Measurements from ENCODE around the gene MST1R. TPM values are rescaled to one million over a fixed set of nuclear protein-coding genes. Genes with fewer than 3 reads are reported as not detected.
"Not testable (repeated sequence)": the region's sequence is repeated elsewhere in the genome, so short reads cannot be mapped to it uniquely, and the experiment has no call there.

The MST1R gene
- total RNA-seq, 6 experiments from 2014 or later = 0.15 to 1.9 (median 0.50) TPM

GRCh38 chr3:49925485-49925884, 21.8 kb upstream of the MST1R start:
- no peak for ATAC-seq
- Histone ChIP-seq H3K36me3 (no peaks in the 10 kb centered on the region), H3K9me3 (no peaks in the 10 kb centered on the region), H3K4me3 (no peak overlapping the region), H3K4me1 (peaks cover 0 to 10% (median 2%) of the 10 kb centered on the region in 4 donors), H3K27ac (no peak overlapping the region), H3K27me3 (no peaks in the 10 kb centered on the region)
- DNase-seq = no peak
- intact Hi-C loops (cut with DNase I) = no loop called here
- 86% methylated on average over 2 of the region's 2 CpGs for WGBS (ENCODE audit: insufficient coverage, low coverage, low lambda C conversion rate, missing lambda C conversion rate)
- no peak for TF ChIP-seq POLR2A (IDR thresholded peaks at IDR 0.05)
- TF ChIP-seq CTCF (IDR thresholded peaks at IDR 0.05) = no peak

GRCh38 chr3:49924683-49925082, 21.0 kb upstream of the MST1R start:
- no peaks in the 10 kb centered on the region for H3K9me3 ChIP-seq
- no peaks in the 10 kb centered on the region for H3K36me3 ChIP-seq
- WGBS (ENCODE audit: insufficient coverage, low coverage, low lambda C conversion rate, missing lambda C conversion rate) = 92% methylated on average over 2 of the region's 2 CpGs
- H3K27ac ChIP-seq = no peak overlapping the region
- H3K4me1 ChIP-seq = peaks cover 0 to 5% (median 2%) of the 10 kb centered on the region in 4 donors
- TF ChIP-seq POLR2A (IDR thresholded peaks at IDR 0.05) = no peak
- no peak for TF ChIP-seq CTCF (IDR thresholded peaks at IDR 0.05)
- no peak overlapping the region for H3K4me3 ChIP-seq
- ATAC-seq (no peak), DNase-seq (no peak)
- intact Hi-C loops (cut with DNase I) = no loop called here
- no peaks in the 10 kb centered on the region for H3K27me3 ChIP-seq

DNA sequence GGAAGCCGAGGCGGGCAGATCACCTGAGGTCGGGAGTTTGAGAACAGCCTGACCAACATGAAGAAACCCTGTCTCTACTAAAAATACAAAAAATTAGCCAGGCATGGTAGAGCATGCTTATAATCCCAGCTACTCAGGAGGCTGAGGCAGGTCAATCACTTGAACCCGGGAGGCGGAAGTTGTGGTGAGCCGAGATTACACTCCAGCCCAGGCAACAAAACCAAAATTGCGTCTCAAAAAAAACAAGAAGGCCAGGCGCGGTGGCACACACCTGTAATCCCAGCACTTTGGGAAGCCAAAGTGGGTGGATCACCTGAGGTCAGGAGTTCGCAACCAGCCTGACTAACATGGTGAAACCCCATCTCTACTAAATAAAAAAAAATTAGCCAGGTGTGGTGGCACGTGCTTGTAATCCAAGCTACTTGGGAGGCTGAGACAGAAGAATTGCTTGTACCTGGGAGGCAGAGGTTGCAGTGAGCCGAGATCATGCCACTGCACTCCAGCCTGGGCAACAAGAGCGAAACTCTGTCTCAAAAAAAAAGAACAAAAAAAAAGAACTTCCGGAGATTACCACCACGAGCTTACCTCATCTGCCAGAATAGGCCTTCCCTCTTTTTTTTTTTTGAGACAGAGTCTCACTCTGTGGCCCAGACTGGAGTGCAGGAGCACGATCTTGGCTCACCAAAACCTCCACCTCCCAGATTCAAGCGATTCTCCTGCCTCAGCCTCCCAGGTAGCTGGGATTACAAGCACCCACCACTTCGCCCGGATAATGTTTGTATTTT, 14.3 kb upstream of the MST1R start:
- ATAC-seq; intact Hi-C loops (cut with DNase I); H3K27ac ChIP-seq; H3K36me3 ChIP-seq; H3K4me1 ChIP-seq; DNase-seq; H3K9me3 ChIP-seq; H3K4me3 ChIP-seq; H3K27me3 ChIP-seq: not testable (repeated sequence)
- 78% methylated on average over 15 of the region's 19 CpGs for WGBS (ENCODE audit: insufficient coverage, low coverage, low lambda C conversion rate, missing lambda C conversion rate)

DNA sequence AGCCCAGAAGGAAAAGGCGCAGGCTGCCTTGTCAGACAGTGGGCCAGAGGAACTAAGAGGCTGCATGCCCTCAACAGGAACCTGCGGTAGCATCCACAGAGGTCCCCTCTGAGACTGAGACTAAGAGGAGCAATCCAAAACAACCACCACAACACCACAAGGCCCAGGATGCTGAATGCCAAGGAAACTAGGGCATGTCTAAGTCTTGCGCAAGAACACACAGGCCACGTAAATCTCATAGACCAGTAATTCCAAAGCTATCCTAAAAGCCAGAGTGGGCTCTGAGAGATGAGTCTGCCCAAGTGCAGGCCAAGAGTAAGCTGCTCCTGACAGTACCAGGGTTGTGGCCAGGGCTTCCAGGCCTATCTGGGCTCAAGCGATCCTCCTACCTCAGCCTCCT, 13.0 kb upstream of the MST1R start:
- peaks cover 0 to 7% (median 0%) of the 10 kb centered on the region in 4 donors for H3K36me3 ChIP-seq
- H3K4me3 ChIP-seq = no peak overlapping the region
- H3K27ac ChIP-seq = no peak overlapping the region
- DNase-seq = no peak
- TF ChIP-seq CTCF (IDR thresholded peaks at IDR 0.05) (no peak), POLR2A (IDR thresholded peaks at IDR 0.05) (no peak)
- no CpG with 5 or more reads among the region's 5 CpGs for WGBS (ENCODE audit: insufficient coverage, low coverage, low lambda C conversion rate, missing lambda C conversion rate)
- H3K4me1 ChIP-seq = no peaks in the 10 kb centered on the region
- no peaks in the 10 kb centered on the region for H3K9me3 ChIP-seq
- intact Hi-C loops (cut with DNase I) = no loop called here
- ATAC-seq = no peak
- no peaks in the 10 kb centered on the region for H3K27me3 ChIP-seq

GRCh38 chr3:49914906-49915305, 11.2 kb upstream of the MST1R start:
- Histone ChIP-seq H3K4me1 (no peaks in the 10 kb centered on the region), H3K27ac (no peak overlapping the region), H3K9me3 (no peaks in the 10 kb centered on the region), H3K27me3 (no peaks in the 10 kb centered on the region), H3K4me3 (no peak overlapping the region), H3K36me3 (peaks cover 0 to 12% (median 0%) of the 10 kb centered on the region in 4 donors)
- WGBS (ENCODE audit: insufficient coverage, low coverage, low lambda C conversion rate, missing lambda C conversion rate) = 89% methylated on average over 2 of the region's 2 CpGs
- TF ChIP-seq CTCF (IDR thresholded peaks at IDR 0.05) = no peak
- TF ChIP-seq POLR2A (IDR thresholded peaks at IDR 0.05) = no peak
- intact Hi-C loops (cut with DNase I) = no loop called here
- DNase-seq = no peak
- ATAC-seq = no peak

All from right lobe of liver (tissue), 6 donors.